Nephron progenitor cell (in vitro differentiated cells): Measurements from ENCODE around the gene C22orf39.

Source experiments
- DNase-seq: peaks from one replicate; pipeline ENCODE4 v3.0.0; 2021
- H3K27ac Mint-ChIP-seq: 2 replicates; pipeline ENCODE4 v1.8.0; 2021; ENCODE audit warnings: mild to moderate bottlenecking, moderate library complexity, mixed read lengths
- H3K27me3 Mint-ChIP-seq: 2 replicates; pipeline ENCODE4 v1.8.0; 2021; ENCODE audit warnings: mild to moderate bottlenecking, low read depth, mixed read lengths; ENCODE audit not compliant: poor library complexity
- H3K36me3 Mint-ChIP-seq: 2 replicates; pipeline ENCODE4 v1.8.0; 2021; ENCODE audit warnings: low read depth, mixed read lengths
- H3K4me1 Mint-ChIP-seq: 2 replicates; pipeline ENCODE4 v1.8.0; 2021; ENCODE audit warnings: mixed read lengths
- H3K4me3 Mint-ChIP-seq: 2 replicates; pipeline ENCODE4 v1.8.0; 2021; ENCODE audit warnings: mild to moderate bottlenecking, moderate library complexity, mixed read lengths
- H3K9me3 Mint-ChIP-seq: 2 replicates; pipeline ENCODE4 v1.8.0; 2021; ENCODE audit warnings: mild to moderate bottlenecking, moderate library complexity, mixed read lengths
- CTCF ChIP-seq: fragments of 200-600 bp; sonication (generic); IDR thresholded peaks from 2 replicates; pipeline ENCODE4 v1.5.0; 2021; ENCODE audit warnings: antibody characterized with exemption

The C22orf39 gene

GRCh38 chr22:19406281-19406811 lies 41.2 kb downstream of the C22orf39 start:
- Mint-ChIP-seq H3K27ac (peak overlapping the region; percentile 49), H3K4me3 (no peak overlapping the region), H3K27me3 (peaks cover 1% of the 10 kb centered on the region), H3K9me3 (no peaks in the 10 kb centered on the region), H3K36me3 (peaks cover 61% of the 10 kb centered on the region), H3K4me1 (no peaks in the 10 kb centered on the region)
- no peak for TF ChIP-seq CTCF
- DNase-seq = no peak

DNA sequence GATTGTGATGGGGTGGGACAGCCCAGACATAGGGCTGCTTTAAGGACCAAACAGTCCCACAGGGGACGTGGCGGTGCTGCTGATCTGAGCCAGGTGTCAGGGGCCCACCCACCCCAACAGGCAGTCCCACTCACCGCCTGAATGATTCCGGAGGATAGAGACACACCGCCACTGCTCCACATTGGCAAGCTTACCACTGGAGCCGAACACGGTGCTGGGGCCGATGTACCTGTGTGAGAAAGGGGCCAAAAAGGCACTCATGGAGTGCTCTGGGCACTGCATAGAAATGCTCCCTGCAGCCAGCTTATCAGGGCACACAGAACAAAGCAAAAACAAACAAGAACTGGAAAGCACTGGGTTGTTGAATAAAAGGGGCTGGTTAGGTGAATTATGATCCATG lies 41.9 kb downstream of the C22orf39 start:
- Mint-ChIP-seq H3K27me3 (peaks cover 2% of the 10 kb centered on the region), H3K27ac (no peak overlapping the region), H3K4me3 (no peak overlapping the region), H3K36me3 (peaks cover 66% of the 10 kb centered on the region), H3K4me1 (no peaks in the 10 kb centered on the region), H3K9me3 (no peaks in the 10 kb centered on the region)
- TF ChIP-seq CTCF = no peak
- DNase-seq = no peak

DNA sequence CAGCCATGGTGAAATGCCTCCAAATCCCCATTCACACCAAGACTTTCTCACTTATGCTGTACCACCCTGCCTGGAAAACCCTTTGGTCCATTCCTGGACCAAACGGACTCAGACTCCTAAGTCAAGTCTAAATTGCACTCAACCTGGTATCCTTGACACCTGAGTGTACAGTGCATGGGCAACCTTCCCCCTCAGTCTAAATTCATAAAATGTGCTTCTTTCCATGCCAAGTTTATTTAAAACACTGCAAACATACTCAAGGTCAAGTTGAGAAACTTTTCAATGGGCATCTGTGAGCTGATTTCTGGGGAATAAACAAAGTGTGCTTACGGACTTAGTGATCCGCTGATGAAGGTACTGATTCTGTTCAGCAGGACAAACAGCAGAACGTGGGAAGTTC lies 42.4 kb downstream of the C22orf39 start:
- no peak for TF ChIP-seq CTCF
- H3K27me3 Mint-ChIP-seq = peaks cover 2% of the 10 kb centered on the region
- H3K4me3 Mint-ChIP-seq = no peak overlapping the region
- H3K36me3 Mint-ChIP-seq = peaks cover 64% of the 10 kb centered on the region
- H3K9me3 Mint-ChIP-seq = no peaks in the 10 kb centered on the region
- DNase-seq = no peak
- no peaks in the 10 kb centered on the region for H3K4me1 Mint-ChIP-seq
- H3K27ac Mint-ChIP-seq = no peak overlapping the region

DNA sequence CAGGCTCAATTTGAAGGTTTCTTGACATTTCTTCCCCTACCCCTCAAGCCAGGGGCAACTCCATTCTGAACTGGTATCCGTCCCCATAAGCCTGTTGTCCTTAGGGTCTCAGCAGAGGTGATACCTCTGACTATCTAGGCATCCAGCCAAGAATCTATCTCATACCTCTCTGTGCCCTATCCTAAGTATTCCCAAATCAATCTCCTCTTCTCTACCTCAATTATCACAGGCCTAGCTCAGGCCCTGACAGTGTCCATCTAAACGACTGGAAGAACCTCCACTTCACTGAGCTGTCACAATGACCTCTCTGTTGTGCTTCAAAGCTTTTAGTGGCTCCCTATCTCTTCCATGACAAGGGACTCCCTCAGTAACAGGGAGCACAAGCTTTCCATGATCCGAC lies 42.8 kb downstream of the C22orf39 start:
- no peak for DNase-seq
- Mint-ChIP-seq H3K4me1 (no peaks in the 10 kb centered on the region), H3K9me3 (no peaks in the 10 kb centered on the region), H3K27ac (no peak overlapping the region), H3K36me3 (peaks cover 60% of the 10 kb centered on the region), H3K4me3 (no peak overlapping the region), H3K27me3 (peaks cover 2% of the 10 kb centered on the region)
- no peak for TF ChIP-seq CTCF

GRCh38 chr22:19402642-19403191 lies 44.8 kb downstream of the C22orf39 start:
- Mint-ChIP-seq H3K4me3 (no peak overlapping the region), H3K4me1 (no peaks in the 10 kb centered on the region), H3K27ac (no peak overlapping the region), H3K36me3 (peaks cover 51% of the 10 kb centered on the region), H3K9me3 (no peaks in the 10 kb centered on the region), H3K27me3 (peaks cover 2% of the 10 kb centered on the region)
- no peak for TF ChIP-seq CTCF
- no peak for DNase-seq

DNA sequence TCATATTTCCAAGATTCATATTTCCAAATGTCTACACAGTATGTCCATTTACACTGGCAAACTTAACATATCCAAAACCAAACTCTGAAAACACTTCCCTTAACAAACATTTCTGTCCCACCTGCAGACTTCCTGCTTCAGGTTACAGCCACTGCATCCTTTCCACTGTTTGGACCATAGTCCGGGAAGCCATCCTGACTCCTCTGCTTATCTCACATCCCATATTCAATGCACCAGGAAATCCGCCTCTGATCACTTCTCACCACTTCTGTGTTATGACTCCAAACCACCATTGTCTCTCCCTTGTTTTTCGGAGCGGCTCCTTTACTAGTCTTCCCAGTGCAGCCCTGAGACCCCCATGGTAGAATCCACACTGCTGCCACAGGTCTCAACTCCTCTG lies 46.0 kb downstream of the C22orf39 start:
- no peak for DNase-seq
- no peak overlapping the region for H3K4me3 Mint-ChIP-seq
- TF ChIP-seq CTCF = no peak
- peaks cover 2% of the 10 kb centered on the region for H3K27me3 Mint-ChIP-seq
- peaks cover 50% of the 10 kb centered on the region for H3K36me3 Mint-ChIP-seq
- no peaks in the 10 kb centered on the region for H3K4me1 Mint-ChIP-seq
- H3K9me3 Mint-ChIP-seq = no peaks in the 10 kb centered on the region
- peak overlapping the region; percentile 5 for H3K27ac Mint-ChIP-seq
